A172 (cell line): ENCODE data around the gene FAM47E. TPM values are rescaled to one million over a fixed set of nuclear protein-coding genes. Genes with fewer than 3 reads are reported as not detected.

Experiments
- DNase-seq: peaks from one replicate; pipeline ENCODE4 v3.0.0-alpha.2; 2015; ENCODE audit warnings: low spot score
- total RNA-seq: library from RNA; depleted of rRNA; stranded (reverse); fragments of >200 nt; shearing (Covaris generic); gene quantifications from 2 replicates; pipeline ENCODE4 v1.2.3, GENCODE V29; 2014; rRNA removed

Gene FAM47E, protein sequence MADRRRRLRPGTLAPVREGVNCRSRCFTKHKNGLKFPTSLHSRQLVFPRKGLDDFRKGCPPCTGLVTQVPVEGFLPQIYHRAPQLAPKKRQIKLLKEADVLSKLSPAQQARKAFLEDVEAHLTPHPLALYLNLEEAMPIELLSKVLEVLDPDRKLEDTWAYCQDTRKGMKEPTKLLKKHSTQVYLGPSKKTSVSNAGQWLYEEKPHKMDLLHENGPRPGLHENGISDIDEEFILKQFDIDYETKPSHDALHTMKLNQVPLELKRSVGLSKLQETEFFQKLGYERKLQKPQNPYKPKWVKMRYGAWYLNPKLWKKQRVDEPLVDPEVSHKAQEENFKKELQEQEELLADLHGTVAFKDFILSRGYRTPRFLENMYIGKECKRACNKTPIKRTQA
- 0.12 and 0.38 TPM in 2 replicates for total RNA-seq

GRCh38 chr4:76251441-76252270 lies at the start of gene FAM47E:
TSS of gene FAM47E (plus strand) at chr4:76251721. CDS start at chr4:76251747, 26 bp downstream.
- peak; percentile 10 for DNase-seq

DNA sequence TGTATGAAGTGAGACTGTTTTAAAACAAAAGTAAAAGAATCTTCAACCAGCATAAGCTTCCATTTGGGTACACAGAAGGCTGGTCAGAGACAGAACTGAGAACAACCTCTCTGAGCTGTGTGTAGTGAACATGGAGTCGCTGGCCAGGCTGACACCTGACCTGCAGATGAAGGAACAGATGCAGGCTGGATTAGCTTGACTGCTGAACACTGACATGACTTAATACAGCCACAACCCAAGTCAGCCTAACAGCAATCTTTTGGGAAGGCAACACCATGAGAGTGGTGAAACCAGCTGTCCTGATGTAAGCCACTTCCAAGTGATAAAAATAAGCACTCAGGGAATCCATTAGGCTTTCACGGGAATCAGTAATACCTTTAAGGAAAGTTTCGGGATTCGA lies 48.0 kb upstream of the FAM47E start:
- DNase-seq, result no peak

- DNase-seq, result no peak
Observed at GRCh38 chr4:76204936-76205335, 46.6 kb upstream of the FAM47E start.

GRCh38 chr4:76205476-76205875 lies 46.0 kb upstream of the FAM47E start:
- DNase-seq, result no peak

- no peak for DNase-seq
Observed at GRCh38 chr4:76206222-76206942, 45.1 kb upstream of the FAM47E start.

- no peak for DNase-seq
Observed at GRCh38 chr4:76207549-76207948, 44.0 kb upstream of the FAM47E start.

DNA sequence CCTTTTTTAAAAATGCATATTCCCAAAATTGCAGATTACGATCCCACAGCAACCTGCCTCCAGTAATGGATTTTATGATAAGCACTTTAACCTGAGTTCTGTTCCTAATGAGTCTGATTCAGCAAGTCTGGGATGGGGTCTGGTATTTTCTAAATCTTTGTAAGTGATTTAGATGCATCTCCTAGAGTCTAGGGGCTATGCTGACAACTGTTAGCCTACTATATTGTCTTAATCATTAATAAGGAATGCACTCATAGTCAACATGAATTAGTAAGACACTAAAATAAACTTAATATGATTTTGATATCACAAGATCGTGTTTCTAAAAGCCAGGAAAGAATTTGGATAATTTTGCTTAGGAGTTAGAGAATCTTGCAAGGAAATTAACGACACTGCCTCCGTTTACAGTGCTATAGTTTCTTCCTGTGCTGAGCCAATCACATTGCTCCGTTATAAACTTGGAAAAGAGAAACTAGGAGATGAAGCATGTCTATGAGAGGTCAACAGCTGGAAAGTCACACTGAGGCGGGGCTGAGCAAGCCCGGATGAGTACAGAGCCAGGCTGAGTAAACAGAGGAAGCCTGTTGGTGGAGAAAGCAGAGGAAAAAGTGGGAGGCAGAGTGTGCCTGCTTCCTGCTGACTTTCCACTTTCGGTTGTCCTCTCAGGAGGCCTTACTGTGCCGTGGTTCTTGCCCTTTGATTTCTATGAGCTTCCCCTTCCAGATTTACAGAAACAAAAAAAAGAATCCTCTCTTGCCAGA lies 43.3 kb upstream of the FAM47E start:
- DNase-seq, result peak; percentile 57

DNA sequence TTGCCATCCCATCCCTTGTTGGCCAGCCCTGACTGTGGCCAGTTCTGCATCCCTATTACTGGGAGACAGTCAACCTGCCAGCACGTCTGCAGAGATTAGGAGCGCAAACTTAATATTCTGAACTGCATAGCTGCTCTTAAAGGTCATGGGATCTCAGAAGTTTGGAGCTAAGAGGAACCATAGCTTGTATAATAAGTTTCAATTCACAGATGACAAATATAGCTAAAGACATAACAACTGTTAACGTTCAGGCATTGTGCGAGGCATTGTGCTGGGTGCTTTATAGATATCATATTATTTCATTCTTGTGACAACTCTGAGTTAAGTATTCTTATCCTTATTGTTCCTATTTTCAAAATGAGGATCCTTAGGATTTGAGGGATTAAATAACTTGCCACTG lies 41.6 kb upstream of the FAM47E start:
- no peak for DNase-seq

- no peak for DNase-seq
Observed at GRCh38 chr4:76210452-76210851, 41.1 kb upstream of the FAM47E start.

DNA sequence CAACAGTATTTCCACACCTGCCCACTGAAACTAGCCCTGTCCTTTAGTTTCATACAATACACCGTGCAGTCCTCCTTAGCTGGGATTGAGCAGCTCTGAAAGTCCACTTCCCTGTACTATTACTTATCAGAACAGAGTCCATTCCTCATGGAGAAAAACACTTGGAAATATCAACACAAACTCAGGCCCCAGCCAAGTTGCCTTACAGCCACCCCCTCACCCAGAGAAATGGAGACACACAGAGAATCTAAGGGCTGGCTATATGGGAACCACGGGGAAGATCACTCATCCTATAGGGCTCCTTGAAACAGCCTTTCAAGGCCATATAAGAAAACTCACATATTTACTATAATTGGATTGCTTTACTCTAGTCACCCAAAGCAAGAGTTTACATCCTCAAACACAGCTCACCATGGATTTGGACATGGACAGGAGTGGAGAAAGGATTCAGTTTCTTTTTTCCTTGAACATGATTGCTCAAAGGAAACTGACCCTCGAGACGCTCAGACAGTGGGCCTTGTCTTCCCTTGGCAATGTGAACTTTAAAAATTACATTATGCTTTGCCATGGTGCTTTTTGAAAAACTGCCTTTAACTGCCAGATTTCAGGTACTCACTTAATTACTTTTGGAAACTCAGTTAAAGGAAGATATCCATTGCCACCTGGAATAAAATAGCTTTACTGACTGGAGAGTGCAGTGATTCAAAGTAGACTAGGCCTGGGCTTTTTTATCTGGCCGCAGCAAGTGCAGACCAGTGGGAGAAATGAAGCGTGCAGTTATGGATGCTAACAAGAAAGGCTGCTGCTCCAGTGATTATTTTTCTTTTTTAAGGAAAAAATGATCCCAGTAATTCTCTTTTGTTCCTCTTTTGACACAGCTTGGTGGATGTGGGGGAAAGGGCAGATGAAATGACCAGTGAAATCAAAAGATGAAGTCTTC lies 39.5 kb upstream of the FAM47E start:
- DNase-seq, result no peak

- peak; percentile 33 for DNase-seq
Observed at GRCh38 chr4:76212851-76213414, 38.6 kb upstream of the FAM47E start.

- DNase-seq, result peak; percentile 31
Observed at GRCh38 chr4:76213415-76214176, 37.9 kb upstream of the FAM47E start, which contains the start of gene SCARB2. TSS of gene SCARB2 (minus strand) at chr4:76213824. CDS start at chr4:76213543, 281 bp downstream.

- DNase-seq, result no peak
Observed at GRCh38 chr4:76214177-76214675, 37.3 kb upstream of the FAM47E start.

- DNase-seq, result no peak
Observed at GRCh38 chr4:76215077-76215476, 36.4 kb upstream of the FAM47E start.

GRCh38 chr4:76216524-76216923 lies 35.0 kb upstream of the FAM47E start:
- no peak for DNase-seq

GRCh38 chr4:76216975-76217814 lies 34.3 kb upstream of the FAM47E start:
- no peak for DNase-seq

- no peak for DNase-seq
Observed at GRCh38 chr4:76219299-76220055, 32.0 kb upstream of the FAM47E start.
